22Rv1 (cell line): ENCODE results near the gene LTK.

ENCODE experiments used
- ZFX ChIP-seq: fragments of 450-650 bp; IDR thresholded peaks from 2 replicates; pipeline ENCODE4 v1.6.1; 2017; ENCODE audit warnings: antibody characterized with exemption, borderline replicate concordance
- TF ChIP-seq, protein P1 (sequence below): fragments of 450-650 bp; IDR thresholded peaks from 2 replicates; pipeline ENCODE4 v1.5.1; 2017; ENCODE audit warnings: mild to moderate bottlenecking

- TF ChIP-seq, protein P1, sequence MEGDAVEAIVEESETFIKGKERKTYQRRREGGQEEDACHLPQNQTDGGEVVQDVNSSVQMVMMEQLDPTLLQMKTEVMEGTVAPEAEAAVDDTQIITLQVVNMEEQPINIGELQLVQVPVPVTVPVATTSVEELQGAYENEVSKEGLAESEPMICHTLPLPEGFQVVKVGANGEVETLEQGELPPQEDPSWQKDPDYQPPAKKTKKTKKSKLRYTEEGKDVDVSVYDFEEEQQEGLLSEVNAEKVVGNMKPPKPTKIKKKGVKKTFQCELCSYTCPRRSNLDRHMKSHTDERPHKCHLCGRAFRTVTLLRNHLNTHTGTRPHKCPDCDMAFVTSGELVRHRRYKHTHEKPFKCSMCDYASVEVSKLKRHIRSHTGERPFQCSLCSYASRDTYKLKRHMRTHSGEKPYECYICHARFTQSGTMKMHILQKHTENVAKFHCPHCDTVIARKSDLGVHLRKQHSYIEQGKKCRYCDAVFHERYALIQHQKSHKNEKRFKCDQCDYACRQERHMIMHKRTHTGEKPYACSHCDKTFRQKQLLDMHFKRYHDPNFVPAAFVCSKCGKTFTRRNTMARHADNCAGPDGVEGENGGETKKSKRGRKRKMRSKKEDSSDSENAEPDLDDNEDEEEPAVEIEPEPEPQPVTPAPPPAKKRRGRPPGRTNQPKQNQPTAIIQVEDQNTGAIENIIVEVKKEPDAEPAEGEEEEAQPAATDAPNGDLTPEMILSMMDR, result no peak
- TF ChIP-seq ZFX, result no peak
These were observed 27.3 kb downstream of the LTK start for GRCh38 chr15:41486286-41486685.
